Testis (tissue), 3 donors: Measurements from ENCODE around the gene AHCTF1. TPM values are rescaled to one million over a fixed set of nuclear protein-coding genes. Genes with fewer than 3 reads are reported as not detected.
A peak's percentile ranks its signal among the peaks of the same experiment; 100 is the strongest.

Experiments used
- DNase-seq: peaks from one replicate; pipeline ENCODE4 v3.0.0-alpha.2; 2019
- H3K27ac ChIP-seq, 2 donors: fragments of 200-600 bp; sonication (generic); one replicate each; pipeline ENCODE4 v1.5.1; 2019
- H3K27me3 ChIP-seq: fragments of 200-600 bp; sonication (generic); one replicate; pipeline ENCODE4 v1.5.1; 2019
- H3K36me3 ChIP-seq: fragments of 200-600 bp; sonication (generic); one replicate; pipeline ENCODE4 v1.5.1; 2017; ENCODE audit warnings: low read depth; ENCODE audit errors: missing control alignments
- H3K4me1 ChIP-seq: fragments of 200-600 bp; sonication (generic); one replicate; pipeline ENCODE4 v1.5.1; 2019
- H3K4me3 ChIP-seq, 2 donors: fragments of 200-600 bp; sonication (generic); one replicate each; pipeline ENCODE4 v1.5.1; 2017 to 2019
- H3K9me3 ChIP-seq: fragments of 200-600 bp; sonication (generic); one replicate; pipeline ENCODE4 v1.5.1; 2017
- POLR2A ChIP-seq: fragments of 450-650 bp; IDR thresholded peaks from one replicate; pipeline ENCODE4 v1.6.1; 2017; ENCODE audit warnings: antibody characterized with exemption, mild to moderate bottlenecking, moderate library complexity
- WGBS, 2 donors: methylation state at CpG; one replicate each; pipeline ENCODE4 v1.1.5; 2018; 5-methylcytosine and 5-hydroxymethylcytosine counted together
- intact Hi-C: fragments of 100-400 bp; cut with DNase I; formaldehyde crosslinking; loops from one replicate; pipeline ENCODE4 v1.15.1; 2023; ENCODE audit warnings: low total_unique reads
- polyA plus RNA-seq: library from polyadenylated mRNA; stranded (reverse); fragments of 350-450 nt; fragmentation: Illumina TruSeq; extraction: RNeasy Lipid Tissue Mini Kit (QIAGEN cat#74804); gene quantifications from one replicate; pipeline ENCODE4 v1.2.3, GENCODE V29; 2014; ENCODE audit warnings: low read depth, low replicate concordance; ENCODE audit not compliant: insufficient read depth
- total RNA-seq, 2 donors: library from RNA; depleted of rRNA; stranded (reverse); fragments of >200 nt; gene quantifications; one replicate each; pipeline ENCODE4 v1.2.3, GENCODE V29; 2016
- TF ChIP-seq, protein P1 (sequence below), 3 experiments: fragments of 450-650 bp in 2 of 3; fragments of 200-600 bp in 1 of 3; sonication (generic) in 1 of 3; IDR thresholded peaks; one replicate each; pipeline ENCODE4 v1.5.1; 2016 to 2019; ENCODE audit warnings: antibody characterized with exemption in 3 of 3, mild to moderate bottlenecking in 2 of 3, moderate library complexity in 1 of 3

AHCTF1 gene
- total and polyA plus RNA-seq, 3 donors from 2014 or later = 58.6 to 97.6 (median 66.2) TPM

DNA sequence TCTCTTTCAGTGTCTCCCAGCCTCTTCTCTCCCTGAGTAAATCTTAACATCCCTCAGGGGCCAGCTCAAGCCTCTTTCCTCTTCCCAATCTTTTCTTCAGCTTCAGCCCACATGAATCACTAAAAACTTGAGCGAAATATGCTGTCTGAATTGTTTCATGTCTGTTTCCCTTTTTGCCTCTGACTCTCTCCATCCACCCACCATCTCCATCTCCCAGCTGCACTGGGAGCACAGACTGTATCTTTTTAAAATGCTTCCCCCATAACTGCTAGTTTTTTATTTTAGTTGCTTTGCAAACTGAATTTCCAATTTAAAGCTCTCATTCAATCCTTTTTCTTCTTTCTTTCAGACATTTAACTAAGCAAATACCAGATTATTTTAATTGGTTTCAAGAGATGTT, 3.0 kb upstream of the AHCTF1 start:
- H3K27ac ChIP-seq = no peak overlapping the region
- TF ChIP-seq, protein P1, sequence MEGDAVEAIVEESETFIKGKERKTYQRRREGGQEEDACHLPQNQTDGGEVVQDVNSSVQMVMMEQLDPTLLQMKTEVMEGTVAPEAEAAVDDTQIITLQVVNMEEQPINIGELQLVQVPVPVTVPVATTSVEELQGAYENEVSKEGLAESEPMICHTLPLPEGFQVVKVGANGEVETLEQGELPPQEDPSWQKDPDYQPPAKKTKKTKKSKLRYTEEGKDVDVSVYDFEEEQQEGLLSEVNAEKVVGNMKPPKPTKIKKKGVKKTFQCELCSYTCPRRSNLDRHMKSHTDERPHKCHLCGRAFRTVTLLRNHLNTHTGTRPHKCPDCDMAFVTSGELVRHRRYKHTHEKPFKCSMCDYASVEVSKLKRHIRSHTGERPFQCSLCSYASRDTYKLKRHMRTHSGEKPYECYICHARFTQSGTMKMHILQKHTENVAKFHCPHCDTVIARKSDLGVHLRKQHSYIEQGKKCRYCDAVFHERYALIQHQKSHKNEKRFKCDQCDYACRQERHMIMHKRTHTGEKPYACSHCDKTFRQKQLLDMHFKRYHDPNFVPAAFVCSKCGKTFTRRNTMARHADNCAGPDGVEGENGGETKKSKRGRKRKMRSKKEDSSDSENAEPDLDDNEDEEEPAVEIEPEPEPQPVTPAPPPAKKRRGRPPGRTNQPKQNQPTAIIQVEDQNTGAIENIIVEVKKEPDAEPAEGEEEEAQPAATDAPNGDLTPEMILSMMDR (IDR thresholded peaks at IDR 0.05) = no peak
- TF ChIP-seq POLR2A = no peak
- no peak overlapping the region for H3K4me3 ChIP-seq
- peaks cover 5% of the 10 kb centered on the region for H3K4me1 ChIP-seq
- no peaks in the 10 kb centered on the region for H3K9me3 ChIP-seq
- H3K27me3 ChIP-seq = no peaks in the 10 kb centered on the region
- no peaks in the 10 kb centered on the region for H3K36me3 ChIP-seq
- intact Hi-C loops = no loop called here
- 35 to 46% methylated on average over 1 of the region's 1 CpG for WGBS, 2 donors
- no peak for DNase-seq

DNA sequence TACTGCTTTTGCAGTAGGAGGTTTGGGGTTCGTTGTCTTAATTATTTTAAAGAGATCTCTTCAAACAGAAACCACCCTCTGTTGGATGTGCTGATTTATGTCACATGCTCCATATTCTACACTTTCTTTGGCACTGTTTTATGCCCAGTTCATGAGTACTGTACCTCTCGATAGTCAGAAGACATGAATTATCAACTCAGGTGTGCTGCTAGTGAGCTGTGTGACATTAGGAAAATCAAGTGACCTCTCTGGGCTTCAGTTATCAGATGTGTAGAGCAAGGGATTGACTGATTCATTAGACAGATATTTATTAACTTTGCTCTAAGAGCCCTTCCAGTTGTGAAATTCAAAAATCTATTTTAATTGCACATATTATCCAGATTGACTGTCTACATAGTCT, 2.1 kb upstream of the AHCTF1 start:
- H3K9me3 ChIP-seq = no peaks in the 10 kb centered on the region
- H3K27me3 ChIP-seq = no peaks in the 10 kb centered on the region
- intact Hi-C loops = no loop called here
- no peak overlapping the region for H3K4me3 ChIP-seq
- H3K27ac ChIP-seq = no peak overlapping the region
- no peak for DNase-seq
- H3K36me3 ChIP-seq = no peaks in the 10 kb centered on the region
- no peak for TF ChIP-seq POLR2A
- TF ChIP-seq, protein P1 (IDR thresholded peaks at IDR 0.05) = no peak
- WGBS, 2 donors = 72 to 78% methylated on average over 2 of the region's 2 CpGs
- peaks cover 7% of the 10 kb centered on the region for H3K4me1 ChIP-seq

- intact Hi-C loops = no loop called here
- no peak for DNase-seq
- H3K4me3 ChIP-seq = peak overlapping the region; percentile 92 to 97
Measured at GRCh38 chr1:246932366-246932700, 585 bp upstream of the AHCTF1 start.

GRCh38 chr1:246930830-246931548, 759 bp downstream of the AHCTF1 start:
- Histone ChIP-seq H3K27ac (peak overlapping the region; percentile 98), H3K36me3 (peaks cover 3% of the 10 kb centered on the region), H3K4me3 (peak overlapping the region; percentile 92 to 97), H3K9me3 (no peaks in the 10 kb centered on the region), H3K27me3 (no peaks in the 10 kb centered on the region), H3K4me1 (peaks cover 19% of the 10 kb centered on the region)
- TF ChIP-seq POLR2A = no peak
- TF ChIP-seq, protein P1 (IDR thresholded peaks at IDR 0.05) = no peak
- intact Hi-C loops = no loop called here
- DNase-seq = peak; percentile 79
- 0 to 1% methylated on average over 8 to 52 of the region's 76 CpGs for WGBS, 2 donors

More at GRCh38 chr1:246932366-246932700, 585 bp upstream of the AHCTF1 start:
- Histone ChIP-seq H3K4me1 (peaks cover 19% of the 10 kb centered on the region), H3K36me3 (peaks cover 3% of the 10 kb centered on the region), H3K27ac (peak overlapping the region; percentile 98), H3K9me3 (no peaks in the 10 kb centered on the region), H3K27me3 (no peaks in the 10 kb centered on the region)
- 8 to 12% methylated on average over 8 of the region's 8 CpGs for WGBS, 2 donors
- TF ChIP-seq, protein P1 (IDR thresholded peaks at IDR 0.05) = no peak
- no peak for TF ChIP-seq POLR2A
